K562 (cell line): ENCODE data around the gene PPP1R10. TPM values are rescaled to one million over a fixed set of nuclear protein-coding genes. Genes with fewer than 3 reads are reported as not detected.
A peak's percentile ranks its signal among the peaks of the same experiment; 100 is the strongest.

Experiments
- BCOR ChIP-seq: fragments of 450-650 bp; IDR thresholded peaks from 2 replicates; pipeline ENCODE4 v1.6.1; 2016
- DNMT1 ChIP-seq: fragments of 450-650 bp; IDR thresholded peaks from 2 replicates; pipeline ENCODE4 v1.6.1; 2016; ENCODE audit warnings: antibody characterized with exemption, mild to moderate bottlenecking
- DPF2 ChIP-seq: fragments of 450-650 bp; IDR thresholded peaks from 2 replicates; pipeline ENCODE4 v1.6.1; 2016
- FOXK2 ChIP-seq, 2 experiments: fragments of 450-650 bp; IDR thresholded peaks in 1 of 2; conservative IDR thresholded peaks in 1 of 2; 2 replicates each; pipeline ENCODE4 v1.6.1; 2016; ENCODE audit warnings: low read depth in 2 of 2, mild to moderate bottlenecking in 1 of 2
- JUN ChIP-seq, 2 experiments: sonication (generic) in 1 of 2; formaldehyde crosslinking in 1 of 2; IDR thresholded peaks; 2 replicates each; pipeline versions ENCODE4 v1.6.1 to v1.8.0; 2012 to 2022; ENCODE audit warnings: borderline replicate concordance in 2 of 2, mild to moderate bottlenecking in 2 of 2, improper control_type of control experiment in 1 of 2, low read depth in 1 of 2, low read length in 1 of 2, missing genetic modification reagents in 1 of 2
- MIER1 ChIP-seq: fragments of 450-650 bp; IDR thresholded peaks from 2 replicates; pipeline ENCODE4 v1.6.1; 2016; ENCODE audit warnings: antibody characterized with exemption, mild to moderate bottlenecking, low read depth
- TAL1 ChIP-seq: fragments of 450-650 bp; IDR thresholded peaks from 2 replicates; pipeline ENCODE4 v1.6.1; 2016; ENCODE audit warnings: mild to moderate bottlenecking
- TEAD1 ChIP-seq, 2 experiments: fragments of 450-650 bp in 1 of 2; sonication (generic) in 1 of 2; formaldehyde crosslinking; IDR thresholded peaks; 2 replicates each; pipeline versions ENCODE4 v1.4.0 to v1.8.0; 2020 to 2022; ENCODE audit warnings: mild to moderate bottlenecking in 2 of 2, missing genetic modification reagents in 1 of 2
- polyA plus RNA-seq, 8 experiments: library from polyadenylated mRNA; depleted of rRNA in 4 of 8; stranded (reverse) in 5 of 8; unstranded in 3 of 8; fragments of >200 nt; fragmentation: Nextera tagmentation in 2 of 8; fragmentation: Illumina TruSeq in 1 of 8; extraction: Ambion mirVana in 2 of 8; extraction: Trizol in 1 of 8; gene quantifications; 2 replicates each; pipeline versions ENCODE4 v1.2.1 to v1.2.3, GENCODE V29; 2011 to 2014; ENCODE audit warnings: inconsistent platforms in 1 of 8, missing spikeins in 1 of 8
- total RNA-seq, 7 experiments: library from RNA; depleted of rRNA in 6 of 7; stranded (reverse); fragments of >200 nt in 6 of 7; fragmentation: Illumina TruSeq in 2 of 7; extraction: Trizol in 2 of 7; gene quantifications; 2 replicates each; pipeline versions ENCODE4 v1.2.1 to v1.2.3, GENCODE V29; 2011 to 2021; ENCODE audit warnings: low replicate concordance in 1 of 7
- TF ChIP-seq, protein P1 (sequence below): fragments of 450-650 bp; formaldehyde crosslinking; IDR thresholded peaks from 2 replicates; pipeline ENCODE4 v1.4.0; 2020; ENCODE audit warnings: mild to moderate bottlenecking, moderate library complexity
- TF ChIP-seq, protein P2 (sequence below), 2 experiments: fragments of 450-650 bp; IDR thresholded peaks; 2 replicates each; pipeline ENCODE4 v1.6.1; 2018; ENCODE audit warnings: mild to moderate bottlenecking in 2 of 2, low read depth in 1 of 2; ENCODE audit not compliant: partially characterized antibody in 2 of 2

Gene PPP1R10
- total and polyA plus RNA-seq, 9 of the 15 experiments (the other 6 are each of a cell fraction or from before 2014, with no cell fraction given) = 14.1 to 65.5 (median 32.6) TPM

DNA sequence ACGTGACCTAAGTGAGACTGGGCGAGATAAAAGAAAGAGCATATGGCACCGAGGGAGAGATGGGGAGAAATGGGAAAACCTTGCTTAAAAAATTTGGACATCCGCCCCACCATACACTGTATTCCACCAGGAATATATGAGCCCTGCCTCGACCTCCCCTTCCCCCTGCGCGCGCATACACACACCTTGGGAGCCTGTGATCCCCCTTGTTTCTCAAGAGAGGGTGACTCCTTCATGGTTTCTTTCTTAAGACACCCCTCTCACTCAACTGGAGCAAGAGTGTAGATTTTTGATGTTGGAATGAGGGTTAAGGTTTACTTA, 45.3 kb downstream of the PPP1R10 start (continued):
- 0 out of 2 replicates have a peak, but pooled peaks have one; percentile 16 for TF ChIP-seq JUN (IDR thresholded peaks at IDR 0.05; ENCODE audit: borderline replicate concordance, low read depth, low read length)
- TF ChIP-seq JUN (CRISPR knock-in tag; IDR thresholded peaks at IDR 0.05; ENCODE audit: borderline replicate concordance) = no peak
- TF ChIP-seq TEAD1 (CRISPR knock-in tag; IDR thresholded peaks at IDR 0.05) = peak in 1 of 2 experiments; percentile 6; a peak in 1 of 4 replicates
- TF ChIP-seq, protein P1, sequence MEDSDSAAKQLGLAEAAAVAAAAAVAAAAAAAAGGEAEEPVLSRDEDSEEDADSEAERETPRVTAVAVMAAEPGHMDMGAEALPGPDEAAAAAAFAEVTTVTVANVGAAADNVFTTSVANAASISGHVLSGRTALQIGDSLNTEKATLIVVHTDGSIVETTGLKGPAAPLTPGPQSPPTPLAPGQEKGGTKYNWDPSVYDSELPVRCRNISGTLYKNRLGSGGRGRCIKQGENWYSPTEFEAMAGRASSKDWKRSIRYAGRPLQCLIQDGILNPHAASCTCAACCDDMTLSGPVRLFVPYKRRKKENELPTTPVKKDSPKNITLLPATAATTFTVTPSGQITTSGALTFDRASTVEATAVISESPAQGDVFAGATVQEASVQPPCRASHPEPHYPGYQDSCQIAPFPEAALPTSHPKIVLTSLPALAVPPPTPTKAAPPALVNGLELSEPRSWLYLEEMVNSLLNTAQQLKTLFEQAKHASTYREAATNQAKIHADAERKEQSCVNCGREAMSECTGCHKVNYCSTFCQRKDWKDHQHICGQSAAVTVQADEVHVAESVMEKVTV (CRISPR knock-in tag) = no peak
- 0 out of 2 replicates have a peak, but pooled peaks have one; percentile 81 for TF ChIP-seq DNMT1
- TF ChIP-seq, protein P2, sequence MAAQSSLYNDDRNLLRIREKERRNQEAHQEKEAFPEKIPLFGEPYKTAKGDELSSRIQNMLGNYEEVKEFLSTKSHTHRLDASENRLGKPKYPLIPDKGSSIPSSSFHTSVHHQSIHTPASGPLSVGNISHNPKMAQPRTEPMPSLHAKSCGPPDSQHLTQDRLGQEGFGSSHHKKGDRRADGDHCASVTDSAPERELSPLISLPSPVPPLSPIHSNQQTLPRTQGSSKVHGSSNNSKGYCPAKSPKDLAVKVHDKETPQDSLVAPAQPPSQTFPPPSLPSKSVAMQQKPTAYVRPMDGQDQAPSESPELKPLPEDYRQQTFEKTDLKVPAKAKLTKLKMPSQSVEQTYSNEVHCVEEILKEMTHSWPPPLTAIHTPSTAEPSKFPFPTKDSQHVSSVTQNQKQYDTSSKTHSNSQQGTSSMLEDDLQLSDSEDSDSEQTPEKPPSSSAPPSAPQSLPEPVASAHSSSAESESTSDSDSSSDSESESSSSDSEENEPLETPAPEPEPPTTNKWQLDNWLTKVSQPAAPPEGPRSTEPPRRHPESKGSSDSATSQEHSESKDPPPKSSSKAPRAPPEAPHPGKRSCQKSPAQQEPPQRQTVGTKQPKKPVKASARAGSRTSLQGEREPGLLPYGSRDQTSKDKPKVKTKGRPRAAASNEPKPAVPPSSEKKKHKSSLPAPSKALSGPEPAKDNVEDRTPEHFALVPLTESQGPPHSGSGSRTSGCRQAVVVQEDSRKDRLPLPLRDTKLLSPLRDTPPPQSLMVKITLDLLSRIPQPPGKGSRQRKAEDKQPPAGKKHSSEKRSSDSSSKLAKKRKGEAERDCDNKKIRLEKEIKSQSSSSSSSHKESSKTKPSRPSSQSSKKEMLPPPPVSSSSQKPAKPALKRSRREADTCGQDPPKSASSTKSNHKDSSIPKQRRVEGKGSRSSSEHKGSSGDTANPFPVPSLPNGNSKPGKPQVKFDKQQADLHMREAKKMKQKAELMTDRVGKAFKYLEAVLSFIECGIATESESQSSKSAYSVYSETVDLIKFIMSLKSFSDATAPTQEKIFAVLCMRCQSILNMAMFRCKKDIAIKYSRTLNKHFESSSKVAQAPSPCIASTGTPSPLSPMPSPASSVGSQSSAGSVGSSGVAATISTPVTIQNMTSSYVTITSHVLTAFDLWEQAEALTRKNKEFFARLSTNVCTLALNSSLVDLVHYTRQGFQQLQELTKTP (IDR thresholded peaks at IDR 0.05; ENCODE audit: low read depth in 1 of 2, partially characterized antibody in 2 of 2) = peak in 1 of 2 experiments; percentile 16
- TF ChIP-seq MIER1 = peak; percentile 44; the same call in 1 of the 2 replicates
- no peak for TF ChIP-seq TAL1
- no peak for TF ChIP-seq FOXK2 (conservative IDR thresholded peaks at IDR 0.05 in 1 of 2, IDR thresholded peaks at IDR 0.05 in 1 of 2; ENCODE audit: low read depth in 2 of 2)
- peak; percentile 51; the same call in 1 of the 2 replicates for TF ChIP-seq DPF2
- TF ChIP-seq BCOR = peak; percentile 3; the same call in 1 of the 2 replicates
- TF ChIP-seq, all 486 proteins: peak for 15
